Measurements from ENCODE around the gene PPIF. TPM values are rescaled to one million over a fixed set of nuclear protein-coding genes. Genes with fewer than 3 reads are reported as not detected.

The PPIF gene
- total RNA-seq, 1 experiment from 2014 or later = 160 TPM

GRCh38 chr10:79310200-79310865 is 36.9 kb upstream of the PPIF start:
- BruUV-seq (replicated peaks) = no TSS peak
- H3K4me1 ChIP-seq (ENCODE audit: insufficient read depth, low read length, poor library complexity, severe bottlenecking) = no peaks in the 10 kb centered on the region

GRCh38 chr10:79310911-79311573 is 36.2 kb upstream of the PPIF start:
- ChIA-PET CTCF (no interaction called here), POLR2A (ENCODE audit: low non-redundant PET) (no interaction called here)
- TF ChIP-seq CTCF (conservative IDR thresholded peaks at IDR 0.05; ENCODE audit: low read depth, low read length) (no peak), EZH2 (IDR thresholded peaks at IDR 0.05; ENCODE audit: borderline replicate concordance, low read depth, low read length, poor library complexity, severe bottlenecking) (no peak)
- no peak overlapping the region for H3K27ac ChIP-seq (ENCODE audit: low read depth, low read length, poor library complexity, severe bottlenecking)
- intact Hi-C loops (cut with micrococcal nuclease; ENCODE audit: unreplicated experiment) = no loop called here
- peaks cover 15% of the 10 kb centered on the region for H3K36me3 ChIP-seq (ENCODE audit: insufficient read depth, low read length, poor library complexity, severe bottlenecking)
- no peaks in the 10 kb centered on the region for H3K4me1 ChIP-seq (ENCODE audit: insufficient read depth, low read length, poor library complexity, severe bottlenecking)
- no peaks in the 10 kb centered on the region for H3K9me3 ChIP-seq (ENCODE audit: low read depth, low read length, poor library complexity, severe bottlenecking)
- H3K4me3 ChIP-seq (ENCODE audit: low read depth, low read length, poor library complexity, severe bottlenecking) = no peak overlapping the region
- H3K27me3 ChIP-seq (replicated peaks; ENCODE audit: insufficient read depth, low read depth, low read length, poor library complexity) = no peaks in the 10 kb centered on the region
- no TSS peak for BruUV-seq (replicated peaks)
- DNase-seq (ENCODE audit: low spot score) = no peak

More at GRCh38 chr10:79310200-79310865, 36.9 kb upstream of the PPIF start:
- no peak for DNase-seq (ENCODE audit: low spot score)
- Histone ChIP-seq H3K4me3 (ENCODE audit: low read depth, low read length, poor library complexity, severe bottlenecking) (no peak overlapping the region), H3K27ac (ENCODE audit: low read depth, low read length, poor library complexity, severe bottlenecking) (no peak overlapping the region), H3K27me3 (replicated peaks; ENCODE audit: insufficient read depth, low read depth, low read length, poor library complexity) (no peaks in the 10 kb centered on the region), H3K36me3 (ENCODE audit: insufficient read depth, low read length, poor library complexity, severe bottlenecking) (peaks cover 15% of the 10 kb centered on the region), H3K9me3 (ENCODE audit: low read depth, low read length, poor library complexity, severe bottlenecking) (no peaks in the 10 kb centered on the region)
- ChIA-PET POLR2A (ENCODE audit: low non-redundant PET) (no interaction called here), CTCF (no interaction called here)
- TF ChIP-seq CTCF (conservative IDR thresholded peaks at IDR 0.05; ENCODE audit: low read depth, low read length) (no peak), EZH2 (IDR thresholded peaks at IDR 0.05; ENCODE audit: borderline replicate concordance, low read depth, low read length, poor library complexity, severe bottlenecking) (no peak)
- intact Hi-C loops (cut with micrococcal nuclease; ENCODE audit: unreplicated experiment) = no loop called here

- CTCF ChIA-PET = no interaction called here
- intact Hi-C loops (cut with micrococcal nuclease; ENCODE audit: unreplicated experiment) = no loop called here
- H3K4me1 ChIP-seq (ENCODE audit: insufficient read depth, low read length, poor library complexity, severe bottlenecking) = peaks cover 5% of the 10 kb centered on the region
- no peak for DNase-seq (ENCODE audit: low spot score)
- no peak for TF ChIP-seq EZH2 (IDR thresholded peaks at IDR 0.05; ENCODE audit: borderline replicate concordance, low read depth, low read length, poor library complexity, severe bottlenecking)
- no peak for TF ChIP-seq CTCF (conservative IDR thresholded peaks at IDR 0.05; ENCODE audit: low read depth, low read length)
- H3K36me3 ChIP-seq (ENCODE audit: insufficient read depth, low read length, poor library complexity, severe bottlenecking) = peaks cover 12% of the 10 kb centered on the region
- POLR2A ChIA-PET (ENCODE audit: low non-redundant PET) = no interaction called here
- no peaks in the 10 kb centered on the region for H3K27me3 ChIP-seq (replicated peaks; ENCODE audit: insufficient read depth, low read depth, low read length, poor library complexity)
- H3K27ac ChIP-seq (ENCODE audit: low read depth, low read length, poor library complexity, severe bottlenecking) = no peak overlapping the region
- no TSS peak for BruUV-seq (replicated peaks)
- no peaks in the 10 kb centered on the region for H3K9me3 ChIP-seq (ENCODE audit: low read depth, low read length, poor library complexity, severe bottlenecking)
- H3K4me3 ChIP-seq (ENCODE audit: low read depth, low read length, poor library complexity, severe bottlenecking) = no peak overlapping the region
Measured at GRCh38 chr10:79311581-79312407, 35.5 kb upstream of the PPIF start.

All from A673 (cell line).